Measurements from ENCODE around the gene KIR3DL1. TPM values are rescaled to one million over a fixed set of nuclear protein-coding genes. Genes with fewer than 3 reads are reported as not detected.

KIR3DL1 gene
- total RNA-seq, 1 experiment from 2014 or later: not detected

Small RNAs within 50 kb of the gene (small RNA-seq; reads per million reads assigned to genes)
- not detected for gene KIR3DP1
- 0.43 reads per million, percentile 6 among the genes with 10 or more reads in this experiment for gene RNU6-222P

Other genes starting within 250 kb of the KIR3DL1 start
- gene LILRA2, start 242.7 kb upstream of the KIR3DL1 start, total RNA-seq (2014; rRNA removed; shearing (Covaris generic); ENCODE audit: low replicate concordance): not detected in 2 replicates
- gene LILRA1, start 222.8 kb upstream of the KIR3DL1 start, total RNA-seq (2014; rRNA removed; shearing (Covaris generic); ENCODE audit: low replicate concordance): not detected in 2 replicates
- 0.07 and 5.2 TPM in 2 replicates for gene LILRB1, start 186.0 kb upstream of the KIR3DL1 start, total RNA-seq (2014; rRNA removed; shearing (Covaris generic); ENCODE audit: low replicate concordance)
- gene LILRB4, start 153.5 kb upstream of the KIR3DL1 start, total RNA-seq (2014; rRNA removed; shearing (Covaris generic); ENCODE audit: low replicate concordance): not detected in 2 replicates
- gene KIR3DL3, start 92.0 kb upstream of the KIR3DL1 start, total RNA-seq (2014; rRNA removed; shearing (Covaris generic); ENCODE audit: low replicate concordance): not detected in 2 replicates
- not detected in 2 replicates for gene KIR2DL3, start 78.0 kb upstream of the KIR3DL1 start, total RNA-seq (2014; rRNA removed; shearing (Covaris generic); ENCODE audit: low replicate concordance)
- not detected in 2 replicates for gene KIR2DL1, start 46.7 kb upstream of the KIR3DL1 start, total RNA-seq (2014; rRNA removed; shearing (Covaris generic); ENCODE audit: low replicate concordance)
- not detected in 2 replicates for gene KIR2DL4, start 12.9 kb upstream of the KIR3DL1 start, total RNA-seq (2014; rRNA removed; shearing (Covaris generic); ENCODE audit: low replicate concordance)
- not detected in 2 replicates for gene KIR2DS4, start 16.2 kb downstream of the KIR3DL1 start, total RNA-seq (2014; rRNA removed; shearing (Covaris generic); ENCODE audit: low replicate concordance)
- gene KIR3DL2, start 34.0 kb downstream of the KIR3DL1 start, total RNA-seq (2014; rRNA removed; shearing (Covaris generic); ENCODE audit: low replicate concordance): not detected in 2 replicates
- gene FCAR, start 57.8 kb downstream of the KIR3DL1 start, total RNA-seq (2014; rRNA removed; shearing (Covaris generic); ENCODE audit: low replicate concordance): not detected in 2 replicates
- not detected in 2 replicates for gene NCR1, start 89.7 kb downstream of the KIR3DL1 start, total RNA-seq (2014; rRNA removed; shearing (Covaris generic); ENCODE audit: low replicate concordance)
- 0.11 and 0.18 TPM in 2 replicates for gene NLRP7, start 131.1 kb downstream of the KIR3DL1 start, total RNA-seq (2014; rRNA removed; shearing (Covaris generic); ENCODE audit: low replicate concordance)
- 28.2 and 35.0 TPM in 2 replicates for gene NLRP2, start 149.9 kb downstream of the KIR3DL1 start, total RNA-seq (2014; rRNA removed; shearing (Covaris generic); ENCODE audit: low replicate concordance)
- 0.26 TPM in 1 of 2 replicates, not detected in the other for gene GP6, start 221.8 kb downstream of the KIR3DL1 start, total RNA-seq (2014; rRNA removed; shearing (Covaris generic); ENCODE audit: low replicate concordance)
- gene RDH13, start 246.7 kb downstream of the KIR3DL1 start, total RNA-seq (2014; rRNA removed; shearing (Covaris generic); ENCODE audit: low replicate concordance): 16.4 and 23.8 TPM in 2 replicates

All from Karpas-422 (cell line).